ENCODE results near the gene OR1N2. TPM values are rescaled to one million over a fixed set of nuclear protein-coding genes. Genes with fewer than 3 reads are reported as not detected.

The OR1N2 gene
- total and polyA plus RNA-seq, 2 of the 8 experiments (the other 6 are each of a cell fraction or from before 2014, with no cell fraction given): not detected

GRCh38 chr9:122579874-122580273, 27.0 kb downstream of the OR1N2 start:
- DNase-seq (ENCODE audit: low read depth in 1 of 2, low spot score in 2 of 2): no peak
- Histone ChIP-seq H3K18ac (ENCODE audit: extremely low read depth, low read length) (no peak overlapping the region), H3K4me3 (ENCODE audit: extremely low read depth in 1 of 4, insufficient read depth in 2 of 4, low read depth in 3 of 4, low read length in 4 of 4) (no peak overlapping the region), H3K23me2 (ENCODE audit: low read depth, low read length) (no peaks in the 10 kb centered on the region), H2BK15ac (ENCODE audit: low read length) (no peak overlapping the region), H3K9ac (replicated peaks in 1 of 4; ENCODE audit: extremely low read depth in 1 of 4, low read depth in 3 of 4, low read length in 3 of 4) (no peak overlapping the region), H3K27ac (ENCODE audit: low read depth, low read length) (no peak overlapping the region), H3K36me3 (ENCODE audit: control insufficient read depth in 2 of 4, insufficient read depth in 4 of 4, low read length in 3 of 4) (no peaks in the 10 kb centered on the region), H2AK5ac (ENCODE audit: low read depth, low read length) (no peak overlapping the region), H3K4me1 (replicated peaks in 1 of 4; ENCODE audit: control insufficient read depth in 3 of 4, insufficient read depth in 4 of 4, low read length in 3 of 4) (no peaks in the 10 kb centered on the region), H2AFZ (ENCODE audit: low read length) (no peak overlapping the region), H4K8ac (ENCODE audit: extremely low read depth, insufficient read depth, low read length) (no peak overlapping the region), H4K5ac (ENCODE audit: insufficient read length, low read depth, low read length) (no peak overlapping the region), H2BK20ac (ENCODE audit: low read length) (no peak overlapping the region), H4K20me1 (replicated peaks in 1 of 2; ENCODE audit: control insufficient read depth in 1 of 2, insufficient read depth in 2 of 2, low read length in 2 of 2) (no peaks in the 10 kb centered on the region), H3K23ac (ENCODE audit: insufficient read length) (no peak overlapping the region), H4K91ac (replicated peaks; ENCODE audit: insufficient read length, low read length) (no peak overlapping the region), H2BK120ac (replicated peaks; ENCODE audit: low read depth, low read length) (no peak overlapping the region), H3K79me1 (ENCODE audit: low read depth, low read length) (no peaks in the 10 kb centered on the region), H3K4me2 (ENCODE audit: insufficient read depth in 1 of 2, low read depth in 2 of 2, low read length in 2 of 2) (no peak overlapping the region), H2BK12ac (ENCODE audit: low read depth, low read length) (no peak overlapping the region), H3K56ac (replicated peaks; ENCODE audit: insufficient read length, low read depth, low read length) (no peak overlapping the region), H3K4ac (replicated peaks; ENCODE audit: insufficient read length, low read depth, low read length) (no peak overlapping the region), H2BK5ac (ENCODE audit: low read depth, low read length) (no peak overlapping the region), H3K14ac (ENCODE audit: insufficient read length) (no peak overlapping the region), H3K9me3 (ENCODE audit: insufficient read depth in 2 of 2, low read depth in 1 of 2, low read length in 1 of 2) (peaks cover 28 to 42% of the 10 kb centered on the region in 2 experiments), H3K27me3 (replicated peaks in 1 of 4; ENCODE audit: control insufficient read depth in 3 of 4, extremely low read depth in 1 of 4, insufficient read depth in 3 of 4, low read length in 3 of 4) (no peaks in the 10 kb centered on the region), H3K79me2 (ENCODE audit: control insufficient read depth in 1 of 2, insufficient read depth in 2 of 2, low read length in 2 of 2) (no peaks in the 10 kb centered on the region)
- POLR2A ChIA-PET (ENCODE audit: partially characterized antibody): no interaction called here
- CTCF ChIA-PET (ENCODE audit: partially characterized antibody): no interaction called here
- no peak for TF ChIP-seq POLR2A (IDR thresholded peaks at IDR 0.05; ENCODE audit: control extremely low read depth in 1 of 2, low read depth in 2 of 2, low read length in 2 of 2)
- no peak for TF ChIP-seq CBX5 (IDR thresholded peaks at IDR 0.05; ENCODE audit: low read depth, low read length)
- TF ChIP-seq JUND (IDR thresholded peaks at IDR 0.05; ENCODE audit: low read length): no peak
- no peak for TF ChIP-seq SP2 (IDR thresholded peaks at IDR 0.05; ENCODE audit: low read length)
- TF ChIP-seq FOSL1 (IDR thresholded peaks at IDR 0.05; ENCODE audit: insufficient read depth, low read depth, low read length): no peak
- no peak for FAIRE-seq
- WGBS, 2 experiments (ENCODE audit: extremely low coverage in 1 of 2, insufficient coverage in 1 of 2, insufficient read length in 1 of 2, insufficient replicate concordance in 2 of 2, low coverage in 1 of 2, low lambda C conversion rate in 2 of 2, missing lambda C conversion rate in 1 of 2): 64% methylated on average over 5 of the region's 5 CpGs; no CpG with 5 or more reads in 1 of the 2 experiments

Data from H1 (cell line).